HEK293 (cell line): ENCODE results near the gene BPI.

Experiments used
- ELK4 ChIP-seq: IDR thresholded peaks from 2 replicates; pipeline ENCODE4 v1.6.1; 2011; ENCODE audit warnings: mild to moderate bottlenecking, low read depth, low read length, borderline replicate concordance
- SALL2 ChIP-seq: fragments of 450-650 bp; formaldehyde crosslinking; IDR thresholded peaks from 2 replicates; pipeline ENCODE4 v1.5.0; 2017; ENCODE audit warnings: missing biosample characterization, mild to moderate bottlenecking, missing genetic modification characterization, borderline replicate concordance
- TCF7L2 ChIP-seq: IDR thresholded peaks from 2 replicates; pipeline ENCODE4 v1.6.1; 2011; ENCODE audit warnings: low read depth, mild to moderate bottlenecking, inconsistent platforms, low read length, moderate library complexity, borderline replicate concordance
- YY1 ChIP-seq: fragments of 450-650 bp; formaldehyde crosslinking; IDR thresholded peaks from 2 replicates; pipeline ENCODE4 v1.5.1; 2018; ENCODE audit warnings: missing biosample characterization, missing genetic modification characterization
- ZNF112 ChIP-seq: fragments of 450-650 bp; formaldehyde crosslinking; IDR thresholded peaks from 2 replicates; pipeline ENCODE4 v1.5.0; 2017; ENCODE audit warnings: missing biosample characterization, missing genetic modification characterization
- ZNF146 ChIP-seq: fragments of 450-650 bp; formaldehyde crosslinking; IDR thresholded peaks from 2 replicates; pipeline ENCODE4 v1.5.1; 2016; ENCODE audit warnings: missing biosample characterization, missing genetic modification characterization
- ZNF175 ChIP-seq: fragments of 450-650 bp; formaldehyde crosslinking; IDR thresholded peaks from 2 replicates; pipeline ENCODE4 v1.5.1; 2016; ENCODE audit warnings: missing biosample characterization, missing genetic modification characterization
- ZNF274 ChIP-seq, 2 experiments: fragments of 200-500 bp in 1 of 2; fragments of 450-650 bp in 1 of 2; sonication (Bioruptor generic) in 1 of 2; formaldehyde crosslinking in 1 of 2; IDR thresholded peaks; 2 replicates each; pipeline versions ENCODE4 v1.5.1 to v1.6.1; 2014 to 2016; ENCODE audit warnings: borderline replicate concordance in 1 of 2, inconsistent platforms in 1 of 2, low read length in 1 of 2, missing biosample characterization in 1 of 2, missing genetic modification characterization in 1 of 2
- ZNF518A ChIP-seq: fragments of 450-650 bp; formaldehyde crosslinking; conservative IDR thresholded peaks from 2 replicates; pipeline ENCODE4 v1.5.1; 2016; ENCODE audit warnings: low read depth, missing biosample characterization, missing genetic modification characterization
- ZNF530 ChIP-seq: fragments of 450-650 bp; formaldehyde crosslinking; IDR thresholded peaks from 2 replicates; pipeline ENCODE4 v1.5.1; 2016; ENCODE audit warnings: low read depth, missing biosample characterization, missing genetic modification characterization
- ZNF621 ChIP-seq: fragments of 450-650 bp; formaldehyde crosslinking; IDR thresholded peaks from 2 replicates; pipeline ENCODE4 v1.5.1; 2017; ENCODE audit warnings: missing biosample characterization, missing genetic modification characterization

- TF ChIP-seq ZNF175 (no peak), ZNF518A (tag by site-specific recombination) (no peak), ELK4 (no peak), ZNF146 (tag by site-specific recombination) (no peak), YY1 (no peak), ZNF530 (tag by site-specific recombination) (no peak), ZNF274 (IDR thresholded peaks at IDR 0.05; ENCODE audit: low read length) (no peak), ZNF274 (tag by site-specific recombination; IDR thresholded peaks at IDR 0.05; ENCODE audit: borderline replicate concordance) (no peak), ZNF621 (no peak), TCF7L2 (no peak), SALL2 (tag by site-specific recombination) (no peak), ZNF112 (tag by site-specific recombination) (no peak)
Observed at GRCh38 chr20:38340693-38341092, 36.7 kb downstream of the BPI start.
